AG04449 (cell line): ENCODE measurements around the gene CCDC33.

Experiments
- CTCF ChIA-PET: fragments of 350-600 bp; formaldehyde crosslinking; extraction: SDS; loops from one replicate; lab custom pipeline; 2021; ENCODE audit warnings: antibody characterized with exemption; lab: Yijun Ruan, JAX
- POLR2A ChIA-PET: fragments of 400-600, 350-600 bp; formaldehyde crosslinking; extraction: SDS; loops from one replicate; lab custom pipeline; 2020; ENCODE audit warnings: antibody characterized with exemption, inconsistent platforms; lab: Yijun Ruan, JAX
- DNase-seq: peaks from one replicate; pipeline ENCODE4 v3.0.0-alpha.2; 2010; ENCODE audit warnings: low read depth, low spot score
- H3K4me3 ChIP-seq: 2 replicates; pipeline ENCODE4 v1.5.1; 2011; ENCODE audit warnings: low read depth, mild to moderate bottlenecking, control low read depth, low read length
- CTCF ChIP-seq: IDR thresholded peaks from one replicate; pipeline ENCODE4 v1.5.1; 2011; ENCODE audit warnings: mild to moderate bottlenecking, moderate library complexity, low read length, control low read depth, inconsistent platforms; ENCODE audit not compliant: insufficient read depth; ENCODE audit errors: missing control alignments

The CCDC33 gene

GRCh38 chr15:74216949-74217348 is 19.2 kb upstream of the CCDC33 start:
- H3K4me3 ChIP-seq, result no peak overlapping the region
- CTCF ChIA-PET, result no interaction called here
- DNase-seq, result no peak
- POLR2A ChIA-PET, result no interaction called here
- TF ChIP-seq CTCF, result no peak

GRCh38 chr15:74217907-74218885 is 17.9 kb upstream of the CCDC33 start:
- ChIA-PET CTCF (no interaction called here), POLR2A (interaction anchor here (0.5 kb wide), 1 partner anchor 25 kb away, joined by 3 read pairs; no protein-coding TSS in a partner anchor)
- no peak overlapping the region for H3K4me3 ChIP-seq
- no peak for TF ChIP-seq CTCF
- DNase-seq, result no peak

- no peak for DNase-seq
- POLR2A ChIA-PET, result interaction anchor here (1.0 kb wide), 1 partner anchor 24 kb away, joined by 5 read pairs; no protein-coding TSS in a partner anchor
- CTCF ChIA-PET, result interaction anchor here (1.2 kb wide), 1 partner anchor 10 kb away, joined by 3 read pairs; no protein-coding TSS in a partner anchor
- no peak for TF ChIP-seq CTCF
- H3K4me3 ChIP-seq, result no peak overlapping the region
Observed at GRCh38 chr15:74220475-74221248, 15.5 kb upstream of the CCDC33 start.

- no peak for DNase-seq
- ChIA-PET CTCF (no interaction called here), POLR2A (interaction anchor here (1.0 kb wide), 1 partner anchor 25 kb away, joined by 5 read pairs; no protein-coding TSS in a partner anchor)
- H3K4me3 ChIP-seq, result no peak overlapping the region
- TF ChIP-seq CTCF, result no peak
Observed at GRCh38 chr15:74221399-74222239, 14.5 kb upstream of the CCDC33 start.

DNA sequence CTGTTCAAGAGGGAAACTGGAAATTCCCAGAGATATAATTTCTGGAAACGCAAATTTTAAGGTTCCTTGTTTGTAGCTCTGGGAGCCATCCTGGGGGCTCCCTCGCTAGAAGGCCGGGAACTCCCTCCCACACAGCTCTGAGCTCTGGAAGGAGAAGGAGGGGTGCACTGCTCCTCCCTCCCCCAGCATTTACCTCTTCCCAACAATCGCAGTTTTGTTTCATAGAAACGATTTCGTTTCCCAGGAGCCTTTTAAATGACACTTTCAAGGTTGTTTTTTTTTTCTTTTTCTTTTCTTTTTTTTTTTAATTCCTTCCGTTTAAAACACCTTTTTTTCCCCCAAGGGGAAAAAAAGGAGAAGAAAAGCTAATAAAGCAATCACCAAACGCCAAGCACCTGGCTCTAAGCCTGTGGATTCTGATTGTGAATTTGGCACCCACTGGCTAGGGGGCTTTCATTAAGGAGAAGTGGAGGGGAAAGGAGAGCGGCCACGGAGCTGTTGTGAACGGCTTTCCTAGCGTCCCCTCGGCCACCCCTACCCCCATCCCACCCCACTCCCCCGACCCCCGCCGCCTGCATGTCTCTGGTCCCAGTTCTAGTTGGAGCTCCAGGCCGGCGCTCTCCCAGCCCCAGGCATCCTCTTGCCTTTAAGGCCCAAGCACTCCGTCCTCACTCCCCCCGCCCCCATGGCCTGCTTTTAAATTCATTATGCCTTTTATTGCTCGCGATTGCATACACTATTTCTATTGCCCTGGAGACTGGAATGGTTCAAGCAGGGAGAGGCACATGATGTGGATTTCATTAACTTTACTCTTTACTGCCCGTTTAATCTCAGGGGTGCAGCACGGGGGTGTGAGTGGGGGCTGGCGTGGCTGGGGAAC is 13.6 kb upstream of the CCDC33 start:
- no peak for TF ChIP-seq CTCF
- ChIA-PET POLR2A (no interaction called here), CTCF (interaction anchor here (1.6 kb wide), 1 partner anchor 169 kb away, joined by 4 read pairs; no protein-coding TSS in a partner anchor)
- no peak overlapping the region for H3K4me3 ChIP-seq
- no peak for DNase-seq
